ENCODE measurements around the gene OR1S2.
"Not testable (repeated sequence)": the region's sequence is repeated elsewhere in the genome, so short reads cannot be mapped to it uniquely, and the experiment has no call there.

OR1S2 gene, protein sequence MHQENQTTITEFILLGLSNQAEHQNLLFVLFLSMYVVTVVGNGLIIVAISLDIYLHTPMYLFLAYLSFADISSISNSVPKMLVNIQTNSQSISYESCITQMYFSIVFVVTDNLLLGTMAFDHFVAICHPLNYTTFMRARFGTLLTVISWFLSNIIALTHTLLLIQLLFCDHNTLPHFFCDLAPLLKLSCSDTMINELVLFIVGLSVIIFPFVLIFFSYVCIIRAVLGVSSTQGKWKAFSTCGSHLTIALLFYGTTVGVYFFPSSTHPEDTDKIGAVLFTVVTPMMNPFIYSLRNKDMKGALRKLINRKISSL

GRCh38 chr11:58204042-58204441 lies at the start of gene OR1S2:
TSS of gene OR1S2 (minus strand) at chr11:58204142. CDS start at chr11:58204142, 0 bp downstream.
- no peak for DNase-seq (ENCODE audit: low spot score)

GRCh38 chr11:58243954-58244353 lies 40.0 kb upstream of the OR1S2 start:
- DNase-seq (ENCODE audit: low spot score) = no peak

- no peak for DNase-seq (ENCODE audit: low spot score)
Observed at GRCh38 chr11:58227956-58228615, 24.1 kb upstream of the OR1S2 start.

DNA sequence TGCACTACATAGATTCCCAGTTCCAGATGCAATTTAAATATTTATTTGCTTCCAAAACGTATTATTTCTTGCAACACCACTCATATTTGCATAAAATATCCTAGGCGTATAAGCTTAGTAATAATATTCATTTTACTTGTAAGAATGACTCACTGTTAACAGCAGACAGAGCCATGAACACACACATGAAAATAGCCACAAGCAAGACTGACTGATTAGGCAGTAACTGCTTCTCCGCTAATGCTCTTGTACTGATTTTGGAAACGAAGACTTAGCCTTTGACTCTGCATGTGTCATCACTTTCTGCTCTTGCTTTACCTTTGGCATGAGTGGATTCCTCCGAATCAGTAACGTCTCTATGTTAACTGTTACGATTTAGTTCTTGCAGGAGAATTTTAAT lies 18.8 kb upstream of the OR1S2 start:
- no peak for DNase-seq (ENCODE audit: low spot score)

DNA sequence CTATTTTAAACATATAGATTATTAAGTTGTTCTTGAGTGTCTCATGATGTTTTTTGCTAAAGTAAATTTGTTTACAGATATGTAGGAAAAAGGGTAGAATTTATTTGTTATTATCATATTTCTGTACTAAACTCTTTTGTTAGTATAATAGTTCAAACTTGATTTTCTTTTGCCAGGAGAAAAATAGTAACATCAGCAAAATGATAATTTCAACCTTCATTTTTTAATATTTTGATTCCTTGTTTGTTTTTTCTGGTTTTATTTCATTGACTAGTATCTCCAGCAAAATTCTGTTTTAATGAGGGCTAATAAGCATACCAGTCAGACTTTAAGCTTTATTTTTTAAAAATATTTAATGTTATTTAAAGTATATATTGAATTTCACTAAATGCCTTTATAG lies 12.5 kb upstream of the OR1S2 start:
- no peak for DNase-seq (ENCODE audit: low spot score)

DNA sequence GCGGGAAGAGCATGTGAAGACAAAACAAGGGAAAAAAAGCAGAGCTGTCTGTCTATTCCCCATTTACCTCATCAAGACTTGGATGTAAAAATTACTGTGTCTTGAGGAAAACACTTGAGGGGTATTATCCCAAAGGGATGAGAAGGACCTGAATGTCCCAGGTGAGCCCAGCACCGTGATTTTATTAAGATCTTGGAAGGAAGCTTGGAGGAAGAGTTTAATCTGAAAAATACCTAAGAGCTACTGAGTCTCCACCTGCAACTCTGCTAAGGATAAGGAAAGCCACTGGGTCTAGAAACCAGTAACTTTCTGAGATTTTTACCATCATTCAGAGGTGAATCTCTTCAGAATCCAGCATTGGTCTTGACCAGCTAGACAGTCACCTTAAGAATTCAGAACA lies 8.5 kb upstream of the OR1S2 start, which contains the start of gene OR1S1:
Gene OR1S1 (plus strand): TSS at position 301 of the 400 bp plus-strand sequence.
- DNase-seq (ENCODE audit: low spot score) = not testable (repeated sequence)

- no peak for DNase-seq (ENCODE audit: low spot score)
Observed at GRCh38 chr11:58199271-58199670, 4.7 kb downstream of the OR1S2 start.

DNA sequence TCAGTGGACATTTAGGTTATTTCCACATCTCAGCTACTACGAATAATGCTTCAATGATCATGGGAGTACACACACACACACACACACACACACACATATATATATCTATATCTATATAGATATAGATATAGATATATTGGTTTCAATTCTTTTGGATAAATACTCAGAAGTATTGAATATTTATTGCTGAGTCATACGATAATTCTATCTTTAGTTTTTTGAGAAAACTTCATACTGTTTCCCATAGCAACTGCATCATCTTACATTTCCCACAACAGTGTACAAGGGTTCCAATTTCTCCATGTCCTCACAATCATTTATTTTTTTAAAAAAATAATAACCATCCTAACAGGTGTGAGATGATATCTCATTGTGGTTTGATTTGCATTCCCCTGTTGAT lies 8.0 kb downstream of the OR1S2 start:
- DNase-seq (ENCODE audit: low spot score) = no peak

DNA sequence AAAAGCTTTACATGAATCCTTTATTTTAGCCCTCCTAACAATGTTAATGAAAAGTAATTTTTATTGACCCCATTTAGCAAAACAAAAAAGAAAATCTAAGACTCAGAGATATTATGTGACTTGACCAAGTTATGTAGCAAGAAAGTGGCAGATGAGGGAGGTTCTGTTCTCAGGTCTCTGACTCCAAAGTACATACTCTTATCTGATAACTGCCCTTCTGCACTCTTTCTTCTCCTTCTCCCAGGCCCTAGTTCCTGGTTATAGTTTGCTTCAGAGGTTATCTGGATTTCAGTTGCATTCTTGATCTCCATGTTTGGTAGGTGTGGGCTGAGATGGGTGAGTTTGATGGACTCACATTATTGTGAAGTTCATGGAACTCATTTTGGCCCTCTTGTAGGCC lies 10.6 kb downstream of the OR1S2 start:
- no peak for DNase-seq (ENCODE audit: low spot score)

- no peak for DNase-seq (ENCODE audit: low spot score)
Observed at GRCh38 chr11:58192229-58192628, 11.7 kb downstream of the OR1S2 start.

DNA sequence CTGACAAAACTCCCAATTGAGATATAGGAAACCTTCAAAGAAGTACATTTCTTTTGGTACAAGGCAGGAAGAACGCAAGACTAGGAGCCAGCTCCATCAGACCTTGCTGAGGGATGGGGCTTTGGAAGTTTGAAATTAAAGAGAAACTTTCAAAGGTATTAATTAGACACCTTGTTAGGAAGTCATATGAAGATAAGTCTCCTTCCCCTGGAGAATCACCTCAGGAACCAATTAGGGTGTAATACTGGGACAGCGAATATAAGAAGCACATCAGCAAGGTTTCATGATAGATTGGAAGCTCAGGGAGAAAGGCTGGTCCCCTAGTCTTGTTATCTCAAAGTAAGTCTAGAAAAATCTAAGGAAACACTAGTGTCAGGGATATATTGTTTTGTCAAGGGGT lies 15.2 kb downstream of the OR1S2 start, which contains the start of gene OR9Q2:
Gene OR9Q2 (plus strand): TSS at position 301 of the 400 bp plus-strand sequence. CDS start 1,421 bp downstream, outside the sequence.
- no peak for DNase-seq (ENCODE audit: low spot score)

DNA sequence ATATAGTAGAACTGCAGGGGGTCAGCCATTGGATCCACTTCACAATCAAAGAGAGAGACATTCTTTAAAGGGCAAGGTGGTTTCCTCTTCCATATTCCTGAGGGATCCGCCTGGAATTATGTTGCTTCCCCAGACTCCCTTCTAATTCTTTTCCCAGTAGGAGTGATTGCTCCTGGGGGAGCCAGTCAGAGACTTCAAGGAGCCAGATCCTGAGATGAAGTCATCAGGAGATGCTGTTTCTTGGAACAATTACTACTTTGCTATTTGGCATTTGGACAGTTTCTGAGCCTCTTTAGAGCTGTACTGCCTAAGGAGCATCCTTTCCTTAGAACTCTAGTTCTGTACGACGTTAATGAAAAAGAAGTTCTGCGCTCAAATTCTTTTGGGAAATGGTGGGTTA lies 17.0 kb downstream of the OR1S2 start:
- DNase-seq (ENCODE audit: low spot score) = no peak

DNA sequence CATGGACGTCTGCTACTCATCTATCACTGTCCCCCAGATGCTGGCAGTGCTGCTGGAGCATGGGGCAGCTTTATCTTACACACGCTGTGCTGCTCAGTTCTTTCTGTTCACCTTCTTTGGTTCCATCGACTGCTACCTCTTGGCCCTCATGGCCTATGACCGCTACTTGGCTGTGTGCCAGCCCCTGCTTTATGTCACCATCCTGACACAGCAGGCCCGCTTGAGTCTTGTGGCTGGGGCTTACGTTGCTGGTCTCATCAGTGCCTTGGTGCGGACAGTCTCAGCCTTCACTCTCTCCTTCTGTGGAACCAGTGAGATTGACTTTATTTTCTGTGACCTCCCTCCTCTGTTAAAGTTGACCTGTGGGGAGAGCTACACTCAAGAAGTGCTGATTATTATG lies 24.3 kb downstream of the OR1S2 start:
- DNase-seq (ENCODE audit: low spot score) = no peak

- DNase-seq (ENCODE audit: low spot score) = no peak
Observed at GRCh38 chr11:58178444-58178843, 25.5 kb downstream of the OR1S2 start.

DNA sequence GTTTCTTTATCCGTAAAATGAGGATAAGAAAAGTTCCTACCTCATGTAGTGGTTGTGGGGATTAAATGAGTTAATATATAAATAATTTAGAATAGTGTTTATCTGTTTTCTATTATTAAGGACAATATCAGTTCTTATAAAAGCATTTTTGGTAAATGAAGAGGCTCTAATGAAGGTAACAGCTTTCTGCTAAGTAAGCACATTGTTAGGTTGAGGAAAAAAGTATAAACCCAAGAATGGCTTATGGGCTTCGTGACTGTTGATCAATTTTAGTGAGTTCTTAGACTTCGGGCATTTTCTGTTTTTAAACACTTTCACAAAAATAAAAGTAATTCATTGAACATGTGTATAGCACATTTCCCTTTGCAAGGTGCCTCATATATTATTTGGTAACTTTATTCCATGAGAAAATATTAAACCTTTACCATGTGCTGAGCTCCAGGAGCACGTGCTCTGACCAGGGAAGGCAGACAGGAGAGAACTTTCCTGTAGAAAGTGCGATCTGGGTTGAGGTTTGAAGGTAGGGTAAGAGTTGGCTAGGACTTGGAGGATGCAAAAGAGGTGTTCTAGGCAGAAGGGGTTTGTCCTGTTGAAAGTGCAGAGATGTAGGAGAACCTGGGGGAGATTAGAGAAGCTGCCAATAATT lies 26.4 kb downstream of the OR1S2 start:
- DNase-seq (ENCODE audit: low spot score) = no peak

DNA sequence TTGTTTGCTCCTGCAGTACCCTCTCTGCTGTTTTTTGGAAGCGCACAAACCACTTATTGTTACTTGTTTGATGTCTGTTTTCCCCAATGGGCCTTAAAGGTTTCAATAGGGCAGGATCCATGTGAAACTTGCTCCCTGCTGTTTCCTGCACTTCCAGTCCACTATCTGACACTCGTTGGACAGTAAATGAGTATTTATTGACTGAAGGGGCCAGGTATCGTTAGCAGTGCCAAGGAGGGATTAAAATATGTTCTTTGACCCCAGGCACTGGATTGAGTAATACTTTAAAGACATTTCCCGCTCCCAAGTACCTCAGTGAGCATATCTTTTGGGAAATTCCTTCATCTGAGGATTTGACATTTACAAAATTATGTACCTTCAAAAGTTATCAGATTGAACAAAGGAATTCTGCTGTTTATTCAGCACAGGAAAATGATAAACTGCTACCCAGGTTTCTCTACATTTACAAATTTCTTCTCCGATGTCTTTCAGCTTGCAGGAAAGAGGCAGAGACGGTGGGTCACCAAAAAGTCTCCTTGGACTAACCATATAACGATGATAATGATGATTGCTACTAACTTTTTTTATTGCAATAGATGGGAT lies 38.3 kb downstream of the OR1S2 start:
- DNase-seq (ENCODE audit: low spot score) = no peak

GRCh38 chr11:58164990-58165389 lies 39.0 kb downstream of the OR1S2 start:
- DNase-seq (ENCODE audit: low spot score) = no peak

- DNase-seq (ENCODE audit: low spot score) = no peak
Observed at GRCh38 chr11:58164389-58164788, 39.6 kb downstream of the OR1S2 start.
